HUES6 (cell line): ENCODE data around the gene BTBD9.

Experiments
- H3K27ac ChIP-seq: 2 replicates; pipeline ENCODE4 v1.7.0; 2013; ENCODE audit warnings: low read depth, mild to moderate bottlenecking, low read length, inconsistent platforms
- H3K27me3 ChIP-seq: 2 replicates; pipeline ENCODE4 v1.6.1; 2013; ENCODE audit warnings: low read length; ENCODE audit not compliant: control insufficient read depth, insufficient read depth
- H3K36me3 ChIP-seq: 2 replicates; pipeline ENCODE4 v1.6.1; 2013; ENCODE audit warnings: low read length; ENCODE audit not compliant: control insufficient read depth, insufficient read depth
- H3K4me1 ChIP-seq: 2 replicates; pipeline ENCODE4 v1.6.1; 2013; ENCODE audit warnings: low read length; ENCODE audit not compliant: control insufficient read depth, insufficient read depth
- H3K4me3 ChIP-seq: 2 replicates; pipeline ENCODE4 v1.5.1; 2013; ENCODE audit warnings: low read depth, low read length
- H3K9ac ChIP-seq: one replicate; pipeline ENCODE4 v1.6.1; 2013; ENCODE audit warnings: mild to moderate bottlenecking, low read length
- H3K9me3 ChIP-seq: 2 replicates; pipeline ENCODE4 v1.6.1; 2013; ENCODE audit warnings: low read depth, low read length; ENCODE audit not compliant: control insufficient read depth, insufficient read depth

Gene BTBD9

DNA sequence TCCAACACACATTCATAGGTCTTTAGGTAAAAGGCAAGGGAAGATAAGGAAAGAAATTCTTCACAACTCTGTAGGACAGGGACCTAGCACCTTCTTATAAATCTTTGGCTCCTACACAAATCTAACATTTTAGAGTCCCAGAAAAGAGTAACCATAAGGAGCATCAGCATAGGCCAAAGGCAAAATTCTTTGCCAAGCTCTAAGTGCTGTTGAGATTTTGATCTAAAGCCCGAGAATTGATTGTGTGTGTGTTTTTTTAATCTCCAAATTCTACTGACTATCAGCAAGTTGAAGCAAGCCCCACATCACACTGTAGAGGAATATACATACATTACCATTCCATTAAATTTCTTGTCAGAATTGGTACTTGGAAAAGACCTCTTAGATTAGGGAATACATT, 233.6 kb downstream of the BTBD9 start:
- H3K27me3 ChIP-seq = no peaks in the 10 kb centered on the region
- no peak overlapping the region for H3K27ac ChIP-seq
- peaks cover 7% of the 10 kb centered on the region for H3K4me1 ChIP-seq
- no peak overlapping the region for H3K4me3 ChIP-seq
- no peaks in the 10 kb centered on the region for H3K36me3 ChIP-seq
- H3K9ac ChIP-seq = no peak overlapping the region
- H3K9me3 ChIP-seq = no peaks in the 10 kb centered on the region

GRCh38 chr6:38404900-38405556, 234.7 kb downstream of the BTBD9 start:
- H3K4me1 ChIP-seq = peaks cover 7% of the 10 kb centered on the region
- H3K27me3 ChIP-seq = no peaks in the 10 kb centered on the region
- no peak overlapping the region for H3K27ac ChIP-seq
- H3K4me3 ChIP-seq = no peak overlapping the region
- no peaks in the 10 kb centered on the region for H3K9me3 ChIP-seq
- H3K36me3 ChIP-seq = no peaks in the 10 kb centered on the region
- no peak overlapping the region for H3K9ac ChIP-seq

GRCh38 chr6:38404355-38404754, 235.4 kb downstream of the BTBD9 start:
- Histone ChIP-seq H3K4me3 (no peak overlapping the region), H3K9ac (no peak overlapping the region), H3K27ac (no peak overlapping the region), H3K36me3 (no peaks in the 10 kb centered on the region), H3K4me1 (peaks cover 7% of the 10 kb centered on the region), H3K9me3 (no peaks in the 10 kb centered on the region), H3K27me3 (no peaks in the 10 kb centered on the region)

- no peaks in the 10 kb centered on the region for H3K27me3 ChIP-seq
- H3K9ac ChIP-seq = no peak overlapping the region
- no peak overlapping the region for H3K4me3 ChIP-seq
- peaks cover 7% of the 10 kb centered on the region for H3K4me1 ChIP-seq
- H3K9me3 ChIP-seq = no peaks in the 10 kb centered on the region
- H3K36me3 ChIP-seq = no peaks in the 10 kb centered on the region
- H3K27ac ChIP-seq = no peak overlapping the region
Observed at GRCh38 chr6:38403548-38403947, 236.2 kb downstream of the BTBD9 start.

DNA sequence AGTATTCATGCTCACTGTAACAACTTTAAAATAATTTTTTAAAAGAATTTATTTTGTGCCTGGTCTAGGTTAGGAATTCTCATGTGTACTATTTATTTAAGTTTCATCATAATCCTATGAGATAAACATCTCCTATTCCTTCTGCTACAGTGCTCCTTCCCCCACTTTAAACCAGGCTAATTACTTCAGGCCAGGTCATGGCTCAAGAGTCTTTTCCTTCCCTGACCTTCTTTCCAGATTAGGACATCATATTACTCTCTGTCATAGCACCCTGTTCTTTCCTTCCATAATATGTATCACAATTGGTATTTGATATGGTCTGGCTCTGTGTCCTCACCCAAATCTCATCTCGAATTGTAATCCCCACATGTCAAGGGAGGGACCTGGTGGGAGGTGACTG, 239.0 kb downstream of the BTBD9 start:
- H3K9ac ChIP-seq = no peak overlapping the region
- H3K27me3 ChIP-seq = no peaks in the 10 kb centered on the region
- H3K4me1 ChIP-seq = peaks cover 7% of the 10 kb centered on the region
- no peaks in the 10 kb centered on the region for H3K9me3 ChIP-seq
- no peaks in the 10 kb centered on the region for H3K36me3 ChIP-seq
- H3K27ac ChIP-seq = no peak overlapping the region
- no peak overlapping the region for H3K4me3 ChIP-seq

- H3K27me3 ChIP-seq = no peaks in the 10 kb centered on the region
- H3K4me3 ChIP-seq = no peak overlapping the region
- peaks cover 6% of the 10 kb centered on the region for H3K4me1 ChIP-seq
- H3K9ac ChIP-seq = no peak overlapping the region
- no peaks in the 10 kb centered on the region for H3K36me3 ChIP-seq
- no peaks in the 10 kb centered on the region for H3K9me3 ChIP-seq
- no peak overlapping the region for H3K27ac ChIP-seq
Observed at GRCh38 chr6:38400101-38400500, 239.6 kb downstream of the BTBD9 start.

GRCh38 chr6:38396209-38396608, 243.5 kb downstream of the BTBD9 start:
- Histone ChIP-seq H3K9me3 (no peaks in the 10 kb centered on the region), H3K4me3 (no peak overlapping the region), H3K9ac (no peak overlapping the region), H3K4me1 (0 out of 2 replicates have a peak, but pooled peaks cover 9% of the 10 kb centered on the region), H3K36me3 (no peaks in the 10 kb centered on the region), H3K27me3 (no peaks in the 10 kb centered on the region), H3K27ac (no peak overlapping the region)

- H3K4me1 ChIP-seq = peaks cover 13% of the 10 kb centered on the region; the same call in 1 of the 2 replicates
- H3K27me3 ChIP-seq = no peaks in the 10 kb centered on the region
- H3K9me3 ChIP-seq = no peaks in the 10 kb centered on the region
- H3K27ac ChIP-seq = no peak overlapping the region
- no peak overlapping the region for H3K9ac ChIP-seq
- no peak overlapping the region for H3K4me3 ChIP-seq
- no peaks in the 10 kb centered on the region for H3K36me3 ChIP-seq
Observed at GRCh38 chr6:38393986-38394385, 245.7 kb downstream of the BTBD9 start.

DNA sequence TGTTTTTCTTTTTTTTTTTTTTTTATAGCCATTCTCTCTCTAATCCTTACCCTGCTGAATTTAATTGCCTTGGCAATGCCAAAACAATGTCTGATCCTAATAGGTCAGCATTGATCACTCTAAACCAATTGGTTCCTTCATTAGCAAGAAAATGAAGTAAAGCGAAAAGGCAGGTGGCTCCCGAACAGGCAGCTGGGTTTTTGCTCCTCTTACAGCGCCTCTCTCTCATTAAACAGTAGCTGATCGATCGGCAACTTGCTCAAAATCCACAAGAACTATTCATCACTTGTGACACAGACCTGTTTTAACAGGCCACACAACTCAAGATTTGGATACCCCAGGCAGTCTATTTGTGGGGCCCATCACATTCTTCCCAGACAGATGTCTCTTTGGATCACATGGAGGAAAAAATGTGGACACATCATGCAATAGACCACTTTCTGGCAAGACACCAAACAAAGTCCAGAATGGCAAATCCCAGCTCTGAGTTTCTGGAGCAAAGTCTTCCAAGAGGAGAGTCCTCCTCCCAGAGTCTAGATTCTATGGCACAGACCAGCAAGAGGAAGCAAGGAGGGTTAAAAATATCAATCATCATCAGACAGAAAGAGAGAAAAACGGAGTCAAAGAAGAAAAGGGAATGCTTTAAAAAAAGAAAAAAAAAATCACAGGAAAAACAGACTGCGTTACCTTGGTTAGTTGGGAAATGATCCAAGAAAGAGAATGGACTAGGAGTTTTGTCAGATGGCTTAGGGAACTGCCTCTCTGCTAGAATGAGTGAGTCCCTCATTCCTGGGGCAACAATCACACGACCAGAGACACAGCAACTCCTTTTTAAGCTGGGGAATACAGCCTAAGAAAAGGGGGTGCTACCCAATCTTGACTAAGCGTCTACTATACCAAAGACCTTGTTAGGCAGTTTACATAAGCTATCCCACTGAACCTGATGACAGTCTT, 247.8 kb downstream of the BTBD9 start:
- Histone ChIP-seq H3K27me3 (no peaks in the 10 kb centered on the region), H3K9me3 (no peaks in the 10 kb centered on the region), H3K27ac (no peak overlapping the region), H3K4me3 (no peak overlapping the region), H3K4me1 (peaks cover 13% of the 10 kb centered on the region; the same call in 1 of the 2 replicates), H3K9ac (no peak overlapping the region), H3K36me3 (no peaks in the 10 kb centered on the region)

DNA sequence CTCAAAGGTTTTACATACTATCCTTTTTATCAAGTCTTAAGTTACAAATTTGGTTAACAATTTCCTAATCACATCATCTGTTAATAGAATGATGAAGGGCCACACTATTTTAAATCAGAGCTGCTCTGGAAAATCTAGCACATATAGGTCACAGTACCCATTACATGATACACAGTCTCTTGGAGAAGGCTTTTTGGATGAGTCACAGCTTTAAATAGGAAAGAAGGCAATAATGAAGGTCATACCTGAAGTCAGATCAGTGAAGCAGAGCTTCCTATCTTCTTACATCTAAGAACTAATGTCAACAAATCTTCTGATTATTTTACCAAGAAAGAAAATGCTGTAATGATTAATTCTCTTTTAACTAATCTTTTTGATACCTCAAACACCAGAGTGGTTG, 248.5 kb downstream of the BTBD9 start:
- Histone ChIP-seq H3K27me3 (no peaks in the 10 kb centered on the region), H3K4me1 (peaks cover 13% of the 10 kb centered on the region; the same call in 1 of the 2 replicates)

DNA sequence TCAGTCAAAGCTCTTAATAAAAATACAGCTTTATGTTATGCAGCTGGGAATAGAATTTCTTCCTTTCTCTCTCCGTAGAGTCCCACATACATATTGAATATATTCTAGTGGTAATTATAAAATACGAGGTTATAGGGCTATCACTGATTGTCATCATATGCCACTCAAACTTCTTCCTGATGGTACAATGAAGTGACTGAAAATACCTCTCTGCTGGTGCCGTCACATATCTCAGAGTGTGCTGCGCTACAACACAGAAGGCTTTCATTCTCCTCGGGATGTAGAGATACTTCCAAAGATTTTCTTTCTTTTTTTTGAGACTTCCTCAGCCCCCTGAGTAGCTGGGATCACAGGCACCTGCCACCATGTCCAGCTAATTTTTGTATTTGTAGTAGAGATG, 249.9 kb downstream of the BTBD9 start:
- no peaks in the 10 kb centered on the region for H3K36me3 ChIP-seq

More for the DNA sequence above, 248.5 kb downstream of the BTBD9 start:
- H3K4me3 ChIP-seq = no peak overlapping the region
- H3K27ac ChIP-seq = no peak overlapping the region
- no peaks in the 10 kb centered on the region for H3K9me3 ChIP-seq
- no peaks in the 10 kb centered on the region for H3K36me3 ChIP-seq
- H3K9ac ChIP-seq = no peak overlapping the region

More for the DNA sequence above, 249.9 kb downstream of the BTBD9 start:
- no peaks in the 10 kb centered on the region for H3K27me3 ChIP-seq
- no peak overlapping the region for H3K4me3 ChIP-seq
- H3K27ac ChIP-seq = no peak overlapping the region
- H3K4me1 ChIP-seq = peaks cover 13% of the 10 kb centered on the region; the same call in 1 of the 2 replicates
- H3K9me3 ChIP-seq = no peaks in the 10 kb centered on the region
- H3K9ac ChIP-seq = no peak overlapping the region
